Activated naive CD8-positive, alpha-beta T cell (primary cell): ENCODE measurements around the gene LACRT.
"Not testable (repeated sequence)": the region's sequence is repeated elsewhere in the genome, so short reads cannot be mapped to it uniquely, and the experiment has no call there.

Experiments used
- H3K27ac Mint-ChIP-seq: one replicate; pipeline ENCODE4 v1.8.0; 2021; ENCODE audit warnings: mixed read lengths
- H3K27me3 Mint-ChIP-seq: one replicate; pipeline ENCODE4 v1.8.0; 2021; ENCODE audit warnings: mixed read lengths
- H3K36me3 Mint-ChIP-seq: one replicate; pipeline ENCODE4 v1.8.0; 2021; ENCODE audit warnings: mixed read lengths
- H3K4me1 Mint-ChIP-seq: one replicate; pipeline ENCODE4 v1.8.0; 2021; ENCODE audit warnings: low read depth, mixed read lengths
- H3K4me3 Mint-ChIP-seq: one replicate; pipeline ENCODE4 v1.8.0; 2021; ENCODE audit warnings: mild to moderate bottlenecking, mixed read lengths
- H3K9me3 Mint-ChIP-seq: one replicate; pipeline ENCODE4 v1.8.0; 2021; ENCODE audit warnings: low read depth, mixed read lengths

Gene LACRT

DNA sequence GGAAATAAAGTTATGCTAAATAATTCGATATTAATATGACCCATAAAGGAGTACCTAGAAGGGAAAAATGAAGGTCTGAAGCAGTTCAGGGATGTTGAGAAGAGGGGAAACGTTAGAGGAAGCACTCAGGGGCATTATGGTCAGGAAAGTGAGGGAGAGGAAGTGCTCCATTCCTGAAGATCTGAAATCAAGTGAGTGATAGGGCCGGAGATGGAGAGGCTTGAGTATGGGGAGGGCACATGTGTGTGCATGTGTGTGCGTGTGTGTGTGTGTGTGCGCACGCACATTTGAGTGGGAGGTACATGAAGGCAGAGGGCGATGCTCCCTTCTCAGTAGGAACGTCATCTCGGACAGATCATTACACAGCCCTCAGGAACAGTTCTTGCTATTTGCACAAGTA, 18.3 kb upstream of the LACRT start:
- H3K9me3 Mint-ChIP-seq, result no peaks in the 10 kb centered on the region
- H3K27me3 Mint-ChIP-seq, result peaks cover 11% of the 10 kb centered on the region
- no peaks in the 10 kb centered on the region for H3K36me3 Mint-ChIP-seq
- no peak overlapping the region for H3K4me3 Mint-ChIP-seq
- no peak overlapping the region for H3K27ac Mint-ChIP-seq
- no peaks in the 10 kb centered on the region for H3K4me1 Mint-ChIP-seq

DNA sequence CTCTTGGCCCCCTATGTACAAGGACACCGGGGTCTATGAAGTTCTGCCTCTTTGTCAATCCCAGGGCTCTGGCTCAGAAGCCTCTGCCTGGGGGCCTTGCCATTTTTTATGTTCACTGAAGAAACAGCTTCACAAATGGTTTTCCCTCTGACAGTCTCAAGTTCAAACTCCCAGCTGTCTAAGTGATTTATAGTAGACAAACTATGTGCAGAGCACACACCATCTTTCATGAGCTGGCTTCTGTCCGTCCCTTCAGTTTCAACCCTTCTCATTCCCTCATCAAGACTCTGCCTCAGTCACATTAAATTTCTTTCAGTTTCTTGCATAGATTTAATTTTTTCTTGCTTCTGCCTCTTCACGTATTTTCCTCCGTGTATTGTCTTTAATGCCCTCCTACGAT, 16.2 kb upstream of the LACRT start:
- Mint-ChIP-seq H3K27me3 (peaks cover 14% of the 10 kb centered on the region), H3K27ac (no peak overlapping the region), H3K9me3 (no peaks in the 10 kb centered on the region), H3K36me3 (no peaks in the 10 kb centered on the region), H3K4me3 (no peak overlapping the region), H3K4me1 (no peaks in the 10 kb centered on the region)

DNA sequence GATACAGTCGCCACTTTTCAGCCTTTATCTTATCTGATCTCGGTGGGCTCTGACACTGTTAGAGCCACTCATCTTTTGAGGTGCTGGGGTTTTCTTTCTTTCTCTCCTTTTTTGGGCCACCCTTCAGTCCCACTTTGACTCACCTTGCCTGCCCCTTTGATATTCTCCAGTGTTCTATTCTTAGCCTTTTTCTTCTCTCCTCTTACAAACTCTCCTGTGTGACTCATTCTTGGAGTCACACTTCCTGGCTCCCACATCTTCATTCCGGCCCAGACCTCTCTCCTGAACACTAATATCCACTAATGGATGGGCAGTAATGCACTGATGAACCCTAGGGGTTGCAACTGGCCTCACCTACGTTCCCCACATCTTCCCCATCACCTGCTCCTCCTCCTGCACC, 15.7 kb upstream of the LACRT start:
- H3K9me3 Mint-ChIP-seq, result no peaks in the 10 kb centered on the region
- peaks cover 14% of the 10 kb centered on the region for H3K27me3 Mint-ChIP-seq
- H3K36me3 Mint-ChIP-seq, result no peaks in the 10 kb centered on the region
- H3K4me3 Mint-ChIP-seq, result no peak overlapping the region
- H3K27ac Mint-ChIP-seq, result no peak overlapping the region
- H3K4me1 Mint-ChIP-seq, result no peaks in the 10 kb centered on the region

DNA sequence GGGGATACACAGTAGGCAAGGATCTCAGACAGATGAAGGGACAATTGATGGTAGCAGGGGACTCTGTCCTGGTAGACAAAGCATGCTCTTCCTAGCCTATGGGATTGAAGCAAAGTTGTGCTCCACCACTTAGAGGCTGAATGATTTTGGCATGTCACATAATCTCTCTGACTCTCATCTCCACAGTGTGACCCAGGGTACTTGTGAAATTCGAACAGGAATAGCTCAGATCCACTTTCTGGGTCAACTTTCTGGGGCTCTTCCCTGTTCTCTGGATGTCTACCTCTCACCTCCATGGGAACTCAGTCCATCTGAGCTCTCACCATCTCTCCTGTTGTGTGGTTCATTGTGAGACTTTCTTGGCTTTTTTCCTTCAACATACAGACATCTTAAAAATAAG, 15.1 kb upstream of the LACRT start:
- no peaks in the 10 kb centered on the region for H3K4me1 Mint-ChIP-seq
- peaks cover 14% of the 10 kb centered on the region for H3K27me3 Mint-ChIP-seq
- H3K4me3 Mint-ChIP-seq, result no peak overlapping the region
- H3K27ac Mint-ChIP-seq, result no peak overlapping the region
- no peaks in the 10 kb centered on the region for H3K36me3 Mint-ChIP-seq
- no peaks in the 10 kb centered on the region for H3K9me3 Mint-ChIP-seq

DNA sequence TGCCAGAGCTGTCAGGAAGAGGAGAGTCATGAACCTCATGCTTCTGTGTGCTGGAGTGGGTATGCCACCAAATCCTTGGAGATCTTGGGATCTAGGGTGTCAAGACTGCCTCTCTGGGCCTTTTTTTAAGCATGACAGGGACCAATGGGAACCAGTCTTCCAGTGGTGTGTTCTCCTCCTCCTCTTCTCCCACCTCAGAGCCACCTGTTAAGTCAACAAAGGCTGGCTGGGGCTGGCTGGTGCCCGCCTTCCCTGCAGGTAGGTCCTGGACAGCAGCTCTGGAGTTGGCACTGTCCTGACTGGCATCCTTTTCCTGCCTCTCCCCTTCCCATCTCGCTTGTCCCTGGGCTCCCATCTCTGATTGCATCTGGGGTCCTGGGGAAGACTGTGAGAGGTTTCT, 13.6 kb upstream of the LACRT start, which contains the start of gene DCD:
Gene DCD (minus strand): TSS at position 101 of the 400 bp plus-strand sequence. CDS start 62 bp downstream, at position 39.
- no peaks in the 10 kb centered on the region for H3K4me1 Mint-ChIP-seq
- H3K27me3 Mint-ChIP-seq, result peaks cover 16% of the 10 kb centered on the region
- no peak within 1 kb of the TSS for H3K27ac Mint-ChIP-seq

DNA sequence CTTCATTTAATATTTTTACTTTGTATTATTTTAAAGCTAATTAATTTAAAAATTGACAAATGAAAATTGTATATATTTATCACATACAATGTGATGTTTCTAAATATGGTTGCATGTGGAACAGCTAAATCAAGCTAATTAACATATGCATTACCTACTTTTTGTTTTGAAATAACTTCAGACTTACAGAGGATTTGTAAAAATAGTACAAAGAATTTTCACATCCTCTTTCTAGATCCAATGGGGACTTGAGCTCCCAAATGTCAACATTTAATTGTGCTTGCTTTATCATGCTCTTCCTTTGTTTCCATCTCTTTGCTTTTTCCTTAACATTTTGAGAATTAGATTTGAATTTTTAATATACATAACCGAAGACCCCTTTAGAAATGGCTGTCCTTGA, 6.9 kb upstream of the LACRT start:
- H3K4me1 Mint-ChIP-seq, result no peaks in the 10 kb centered on the region
- H3K27ac Mint-ChIP-seq, result no peak overlapping the region

More for the DNA sequence above, 13.6 kb upstream of the LACRT start, which contains the start of gene DCD:
- H3K36me3 Mint-ChIP-seq, result no peaks in the 10 kb centered on the region
- H3K9me3 Mint-ChIP-seq, result no peaks in the 10 kb centered on the region
- no peak within 1 kb of the TSS for H3K4me3 Mint-ChIP-seq

DNA sequence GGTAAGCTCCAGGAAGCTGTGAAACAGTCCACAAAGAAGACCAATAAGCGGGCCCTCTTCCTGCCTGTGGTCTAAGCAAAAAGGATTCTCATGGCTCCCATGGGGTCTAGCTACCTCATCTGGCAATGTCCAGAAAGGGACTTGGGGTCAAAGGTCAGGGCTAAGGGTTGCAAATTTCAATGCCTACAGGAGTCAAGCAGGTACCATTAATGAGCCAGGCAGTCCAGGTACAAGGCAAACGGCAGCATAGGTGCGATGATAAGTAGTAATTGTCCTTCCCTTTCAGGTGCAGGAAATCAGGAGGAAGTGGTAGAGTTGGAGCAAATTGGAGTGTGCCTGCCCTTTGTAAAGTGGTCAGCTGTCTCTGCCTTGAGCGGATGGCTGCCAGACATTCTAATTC, 6.4 kb upstream of the LACRT start:
- Mint-ChIP-seq H3K27ac (no peak overlapping the region), H3K27me3 (peaks cover 5% of the 10 kb centered on the region), H3K4me3 (no peak overlapping the region), H3K36me3 (no peaks in the 10 kb centered on the region), H3K9me3 (no peaks in the 10 kb centered on the region), H3K4me1 (no peaks in the 10 kb centered on the region)

More for the DNA sequence above, 6.9 kb upstream of the LACRT start:
- Mint-ChIP-seq H3K27me3 (peaks cover 8% of the 10 kb centered on the region), H3K4me3 (no peak overlapping the region), H3K36me3 (no peaks in the 10 kb centered on the region), H3K9me3 (no peaks in the 10 kb centered on the region)

DNA sequence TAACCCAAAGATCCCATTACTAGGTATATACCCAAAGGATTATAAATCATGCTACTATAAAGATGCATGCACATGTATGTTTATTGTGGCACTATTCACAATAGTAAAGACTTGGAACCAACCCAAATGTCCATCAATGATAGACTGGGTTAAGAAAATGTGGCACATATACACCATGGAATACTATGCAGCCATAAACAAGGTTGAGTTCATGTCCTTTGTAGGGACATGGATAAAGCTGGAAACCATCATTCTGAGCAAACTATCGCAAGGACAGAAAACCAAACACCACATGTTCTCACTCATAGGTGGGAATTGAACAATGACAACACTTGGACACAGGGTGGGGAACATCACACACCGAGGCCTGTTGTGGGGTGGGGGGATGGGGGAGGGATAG, 4.4 kb upstream of the LACRT start:
- not testable (repeated sequence) for H3K4me1 Mint-ChIP-seq, H3K27ac Mint-ChIP-seq, H3K9me3 Mint-ChIP-seq, H3K27me3 Mint-ChIP-seq, H3K4me3 Mint-ChIP-seq, H3K36me3 Mint-ChIP-seq

DNA sequence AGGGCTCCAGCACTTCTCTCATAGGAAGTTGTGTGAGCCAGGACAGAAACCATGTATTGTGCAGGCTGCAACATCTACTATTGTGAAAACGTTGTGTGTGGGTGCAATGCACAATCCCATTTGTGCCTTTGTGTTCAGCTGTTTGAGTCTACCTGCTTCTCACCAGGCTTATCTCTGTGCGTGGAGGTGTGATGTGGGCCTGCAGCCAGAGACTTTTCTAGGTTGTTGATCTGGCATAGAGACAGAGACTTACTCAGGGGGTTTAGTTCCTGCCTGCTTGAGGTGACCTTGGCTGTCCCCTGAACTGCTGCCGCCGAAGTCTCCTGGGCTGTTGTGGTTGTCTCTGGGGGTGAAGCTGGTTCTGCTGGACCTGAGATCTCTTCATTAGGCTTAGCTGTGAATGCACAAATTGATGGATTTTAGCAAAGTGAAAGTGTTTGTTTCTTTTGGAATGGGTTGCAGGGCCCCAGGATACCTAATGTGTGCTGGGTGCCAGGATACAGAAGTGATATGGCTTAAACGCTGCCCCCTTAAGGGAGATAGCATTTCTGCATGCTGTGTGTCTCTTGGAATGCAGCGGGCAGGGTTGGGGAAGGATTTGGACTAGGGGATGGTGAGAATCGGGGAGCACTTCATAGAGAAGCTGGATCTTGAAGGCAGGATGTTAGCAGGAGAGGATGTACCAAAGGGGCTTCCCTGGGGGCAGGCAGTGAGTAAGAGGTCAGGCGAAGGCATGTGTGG, 2.5 kb downstream of the LACRT start:
- H3K36me3 Mint-ChIP-seq, result peaks cover 5% of the 10 kb centered on the region
- H3K4me1 Mint-ChIP-seq, result no peaks in the 10 kb centered on the region
- peaks cover 7% of the 10 kb centered on the region for H3K9me3 Mint-ChIP-seq
- H3K27me3 Mint-ChIP-seq, result peaks cover 17% of the 10 kb centered on the region
- no peak overlapping the region for H3K27ac Mint-ChIP-seq
- H3K4me3 Mint-ChIP-seq, result no peak overlapping the region

DNA sequence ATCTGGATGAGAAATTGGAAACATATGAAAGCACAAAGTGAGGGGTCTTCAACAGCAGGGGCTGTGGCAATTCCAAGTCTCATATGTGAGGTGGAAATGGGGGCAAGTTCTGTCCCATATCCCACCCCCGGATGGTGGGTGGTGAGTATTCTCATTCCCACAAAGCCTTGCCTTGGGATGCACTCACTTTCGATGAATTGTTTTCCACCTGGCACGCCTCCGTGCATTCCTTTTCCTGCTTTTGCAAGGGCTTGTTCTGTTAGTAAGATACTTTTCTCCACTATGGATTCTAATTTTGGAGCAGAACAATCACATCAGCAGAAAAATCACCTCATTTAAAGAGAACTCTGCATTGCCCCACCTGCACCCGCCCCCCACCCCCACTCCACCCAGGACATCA, 3.1 kb downstream of the LACRT start:
- Mint-ChIP-seq H3K36me3 (peaks cover 8% of the 10 kb centered on the region), H3K9me3 (peaks cover 13% of the 10 kb centered on the region), H3K4me3 (no peak overlapping the region), H3K27me3 (peaks cover 23% of the 10 kb centered on the region), H3K27ac (no peak overlapping the region), H3K4me1 (no peaks in the 10 kb centered on the region)

DNA sequence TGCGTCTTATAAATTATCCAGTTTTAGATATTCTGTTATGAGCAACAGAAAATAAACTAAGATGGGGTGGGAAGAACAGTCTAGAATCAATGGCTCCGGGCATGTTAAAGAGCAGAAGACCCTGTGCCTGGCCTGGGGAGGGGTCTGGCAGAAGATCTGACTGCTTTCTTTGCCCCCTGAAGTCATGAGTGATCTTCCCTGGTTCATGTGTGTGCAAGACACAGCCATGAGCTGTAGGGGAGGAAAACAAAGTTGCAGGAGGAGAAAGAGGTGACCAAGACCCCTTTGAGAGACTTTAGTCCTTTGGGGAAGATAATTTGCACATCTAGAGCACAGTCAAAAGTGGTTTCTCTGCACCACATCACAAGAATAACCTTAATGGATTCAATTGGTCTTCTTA, 4.8 kb downstream of the LACRT start:
- Mint-ChIP-seq H3K36me3 (peaks cover 8% of the 10 kb centered on the region), H3K27ac (no peak overlapping the region), H3K4me1 (no peaks in the 10 kb centered on the region), H3K9me3 (peaks cover 13% of the 10 kb centered on the region), H3K27me3 (peaks cover 35% of the 10 kb centered on the region), H3K4me3 (no peak overlapping the region)

DNA sequence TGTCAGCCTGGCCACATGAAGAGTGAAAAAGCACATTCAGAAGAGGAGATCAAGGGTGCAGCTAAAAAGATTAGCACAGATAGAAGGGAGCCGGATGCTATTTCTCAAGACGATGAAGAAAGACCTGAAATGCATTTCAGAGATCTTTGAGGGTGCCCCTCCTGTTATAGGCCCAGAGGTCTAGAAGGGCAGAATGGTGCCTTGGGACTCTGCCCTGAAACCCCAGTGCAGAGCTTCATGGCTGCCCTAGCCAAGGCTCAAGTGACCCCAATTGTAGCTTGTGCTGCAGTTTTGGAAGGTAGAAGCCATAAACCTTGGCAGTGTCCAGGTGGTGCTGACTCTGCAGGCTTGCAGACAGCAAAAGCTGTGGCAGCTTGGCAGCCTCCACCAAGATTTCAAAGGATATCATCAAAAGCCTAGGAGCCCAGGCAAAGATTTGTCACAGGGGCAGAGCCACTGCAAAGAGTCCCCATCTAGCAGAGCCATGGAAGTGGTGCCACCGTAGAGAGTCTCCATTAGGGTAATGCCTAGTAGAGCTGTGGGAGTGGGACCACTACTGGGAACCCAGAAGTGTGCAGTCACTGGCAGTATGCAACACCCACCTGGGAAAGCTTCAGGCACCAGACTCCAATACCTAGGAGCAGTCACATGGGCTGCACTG, 6.4 kb downstream of the LACRT start:
- peaks cover 13% of the 10 kb centered on the region for H3K9me3 Mint-ChIP-seq
- peaks cover 43% of the 10 kb centered on the region for H3K27me3 Mint-ChIP-seq
- H3K4me1 Mint-ChIP-seq, result no peaks in the 10 kb centered on the region
- H3K36me3 Mint-ChIP-seq, result peaks cover 8% of the 10 kb centered on the region
- no peak overlapping the region for H3K27ac Mint-ChIP-seq
- no peak overlapping the region for H3K4me3 Mint-ChIP-seq

DNA sequence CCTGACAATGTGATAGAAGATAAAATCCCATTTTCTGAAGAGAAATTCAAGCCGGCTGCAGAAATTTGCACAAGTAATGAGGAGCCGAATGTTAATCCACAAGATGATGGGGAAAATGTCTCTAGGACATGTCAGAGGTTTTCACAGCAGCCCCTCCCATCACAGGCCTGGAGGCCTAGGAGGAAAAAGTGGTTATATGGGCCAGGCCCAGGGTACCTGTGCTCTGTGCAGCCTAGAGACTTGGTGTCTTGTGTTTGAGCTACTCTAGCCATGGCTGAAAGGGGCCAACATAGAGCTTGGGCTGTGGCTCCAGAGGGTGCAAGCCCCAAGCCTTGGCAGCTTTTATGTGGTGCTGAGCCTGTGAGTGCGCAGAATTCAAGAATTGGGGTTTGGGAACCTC, 7.4 kb downstream of the LACRT start:
- peaks cover 13% of the 10 kb centered on the region for H3K9me3 Mint-ChIP-seq

DNA sequence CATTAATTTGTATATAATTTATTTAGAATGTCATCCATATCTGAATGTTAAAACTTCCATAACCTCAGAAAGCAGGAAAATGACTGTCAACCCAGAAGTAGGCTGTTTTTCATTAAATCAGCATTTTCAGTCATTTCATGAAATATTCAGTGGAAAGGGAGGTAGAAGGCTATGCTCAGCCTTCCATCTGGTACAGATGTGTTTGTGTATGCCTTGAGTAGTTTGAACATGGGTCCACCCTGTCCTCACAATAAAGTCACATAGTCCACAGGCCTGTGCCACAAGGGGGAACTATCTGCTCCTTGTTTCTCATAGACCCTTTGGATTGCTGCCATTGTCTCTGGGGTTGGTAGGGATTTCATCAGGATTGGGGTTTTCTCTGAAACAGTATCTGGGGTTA, 9.1 kb downstream of the LACRT start:
- H3K4me1 Mint-ChIP-seq, result no peaks in the 10 kb centered on the region
- peaks cover 8% of the 10 kb centered on the region for H3K36me3 Mint-ChIP-seq
- peaks cover 61% of the 10 kb centered on the region for H3K27me3 Mint-ChIP-seq
- H3K9me3 Mint-ChIP-seq, result peaks cover 13% of the 10 kb centered on the region
- H3K4me3 Mint-ChIP-seq, result no peak overlapping the region
- H3K27ac Mint-ChIP-seq, result no peak overlapping the region

More for the DNA sequence above, 7.4 kb downstream of the LACRT start:
- Mint-ChIP-seq H3K4me3 (no peak overlapping the region), H3K36me3 (peaks cover 8% of the 10 kb centered on the region), H3K4me1 (no peaks in the 10 kb centered on the region), H3K27me3 (peaks cover 50% of the 10 kb centered on the region), H3K27ac (no peak overlapping the region)

DNA sequence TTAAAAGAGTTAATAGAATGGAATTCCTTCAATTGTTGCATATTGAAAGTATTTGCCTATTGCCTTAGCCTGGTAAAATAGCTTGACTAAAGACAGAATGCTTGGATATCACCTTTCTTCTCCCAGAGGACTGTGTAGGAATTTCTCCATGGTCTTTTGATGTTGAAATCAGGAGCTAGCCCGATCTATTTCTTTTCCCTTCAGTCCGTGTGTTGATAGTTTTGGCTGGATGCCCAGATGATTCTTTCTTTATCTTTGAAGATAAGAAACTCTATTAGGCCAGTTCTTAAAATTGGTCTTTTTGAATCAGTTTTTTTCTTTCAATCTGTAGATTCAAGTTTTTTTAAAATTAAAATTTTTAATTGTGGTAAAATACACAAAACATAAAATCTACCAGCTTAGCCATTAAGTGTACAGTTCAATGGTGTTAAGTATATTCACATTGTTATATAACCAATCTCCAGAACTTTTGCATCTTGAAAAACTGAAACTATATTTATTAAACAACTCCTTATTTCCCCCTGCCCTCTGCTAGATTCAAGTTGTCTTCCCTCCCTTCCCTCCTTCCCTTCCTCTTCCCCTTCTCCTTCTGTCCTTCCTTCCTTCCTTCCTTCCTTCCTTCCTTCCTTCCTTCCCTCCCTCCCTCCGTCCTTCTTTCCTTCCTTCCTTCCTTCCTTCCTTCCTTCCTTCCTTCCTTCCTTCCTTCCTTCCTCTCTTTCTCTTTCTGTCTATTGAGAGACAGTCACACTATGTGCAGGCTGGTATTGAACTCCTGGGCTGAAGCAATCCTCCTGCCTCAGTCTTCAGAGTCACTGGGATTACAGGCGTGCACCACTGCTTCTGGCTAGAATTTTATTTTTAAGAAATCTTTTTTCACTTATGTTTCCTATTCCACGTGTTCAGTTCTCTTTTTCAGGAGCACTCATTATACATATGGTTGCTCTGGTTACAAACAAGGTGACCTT, 10.1 kb downstream of the LACRT start:
- Mint-ChIP-seq H3K36me3 (peaks cover 8% of the 10 kb centered on the region), H3K9me3 (peaks cover 13% of the 10 kb centered on the region), H3K4me3 (no peak overlapping the region), H3K4me1 (no peaks in the 10 kb centered on the region), H3K27ac (no peak overlapping the region), H3K27me3 (peaks cover 55% of the 10 kb centered on the region)
